ENCODE data around the gene DEPDC1B. TPM values are rescaled to one million over a fixed set of nuclear protein-coding genes. Genes with fewer than 3 reads are reported as not detected.
"Not testable (repeated sequence)": the region's sequence is repeated elsewhere in the genome, so short reads cannot be mapped to it uniquely, and the experiment has no call there.

DEPDC1B gene, protein sequence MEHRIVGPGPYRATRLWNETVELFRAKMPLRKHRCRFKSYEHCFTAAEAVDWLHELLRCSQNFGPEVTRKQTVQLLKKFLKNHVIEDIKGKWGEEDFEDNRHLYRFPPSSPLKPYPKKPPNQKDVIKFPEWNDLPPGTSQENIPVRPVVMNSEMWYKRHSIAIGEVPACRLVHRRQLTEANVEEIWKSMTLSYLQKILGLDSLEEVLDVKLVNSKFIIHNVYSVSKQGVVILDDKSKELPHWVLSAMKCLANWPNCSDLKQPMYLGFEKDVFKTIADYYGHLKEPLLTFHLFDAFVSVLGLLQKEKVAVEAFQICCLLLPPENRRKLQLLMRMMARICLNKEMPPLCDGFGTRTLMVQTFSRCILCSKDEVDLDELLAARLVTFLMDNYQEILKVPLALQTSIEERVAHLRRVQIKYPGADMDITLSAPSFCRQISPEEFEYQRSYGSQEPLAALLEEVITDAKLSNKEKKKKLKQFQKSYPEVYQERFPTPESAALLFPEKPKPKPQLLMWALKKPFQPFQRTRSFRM
- 3.8 TPM for total RNA-seq

DNA sequence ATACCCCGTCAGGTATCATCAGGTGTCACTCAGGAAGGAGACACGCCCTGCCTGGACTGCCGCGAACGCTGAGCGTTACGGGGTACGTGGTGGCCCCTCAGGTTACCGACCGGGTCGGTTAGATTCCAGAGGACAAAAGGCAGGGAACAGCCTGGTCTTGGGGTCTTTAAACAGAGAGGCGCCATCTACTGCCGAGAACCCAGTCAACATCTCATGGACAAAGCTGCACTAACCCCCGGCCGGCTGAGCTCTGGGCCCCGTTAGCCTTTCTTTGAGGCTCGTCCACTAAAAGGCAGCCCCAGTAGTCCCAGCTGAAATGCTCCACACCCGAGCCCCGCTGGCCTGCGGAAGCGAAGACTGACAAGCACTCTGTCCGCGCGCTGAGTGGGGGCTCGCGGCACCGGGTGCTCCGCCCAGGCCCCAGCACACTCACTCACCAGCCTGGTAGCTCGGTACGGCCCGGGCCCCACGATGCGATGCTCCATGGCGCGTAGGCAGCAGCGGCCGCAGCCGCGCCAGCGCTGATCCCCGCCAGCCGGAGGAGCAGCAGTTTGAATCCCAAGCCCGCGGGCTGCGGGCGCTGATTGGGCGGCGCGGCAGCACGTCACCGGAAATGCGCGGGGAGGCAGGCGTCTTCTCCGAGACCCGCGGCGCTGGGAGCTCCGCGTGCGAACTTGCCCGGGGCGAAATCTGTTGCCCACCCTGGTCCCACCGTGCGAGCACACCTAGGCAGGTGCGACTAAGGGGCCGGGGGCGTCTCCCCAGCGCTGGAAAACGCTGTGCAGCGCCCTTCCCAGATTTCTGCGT, at the start of gene DEPDC1B:
DEPDC1B (minus strand) TSS at position 558 of the 807 bp plus-strand sequence; CDS start at position 485, 73 bp downstream.
- DNase-seq (ENCODE audit: low read depth in 2 of 3, low spot score in 2 of 3), result peak; percentile 52 to 94 (median 92)

GRCh38 chr5:60744682-60745081, 44.7 kb upstream of the DEPDC1B start:
- no peak for DNase-seq (ENCODE audit: low read depth in 2 of 3, low spot score in 2 of 3)

- no peak for DNase-seq (ENCODE audit: low read depth in 2 of 3, low spot score in 2 of 3)
Observed at GRCh38 chr5:60743511-60744314, 43.7 kb upstream of the DEPDC1B start.

GRCh38 chr5:60740322-60740721, 40.4 kb upstream of the DEPDC1B start:
- DNase-seq (ENCODE audit: low read depth in 2 of 3, low spot score in 2 of 3), result no peak

DNA sequence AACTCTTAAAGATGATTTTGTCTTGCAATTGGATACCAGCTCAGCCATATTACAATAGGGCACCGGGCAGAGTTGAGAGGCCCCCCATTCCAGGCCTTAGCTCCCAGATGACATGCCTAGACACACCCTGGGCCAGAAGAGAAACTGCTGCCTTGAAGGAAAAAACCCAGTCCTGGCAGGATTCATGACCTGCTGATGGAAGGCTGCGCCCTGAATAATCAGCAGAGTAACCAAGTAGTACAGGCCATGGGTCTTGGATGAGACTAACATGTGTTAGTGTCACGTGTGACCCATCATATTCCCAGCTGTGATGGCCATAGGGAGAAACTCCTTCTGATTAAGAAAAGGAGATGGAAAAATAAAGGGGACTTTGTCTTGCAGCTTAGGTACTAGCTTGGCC, 39.0 kb upstream of the DEPDC1B start:
- DNase-seq (ENCODE audit: low read depth in 2 of 3, low spot score in 2 of 3), result no peak

GRCh38 chr5:60738461-60738860, 38.5 kb upstream of the DEPDC1B start:
- no peak for DNase-seq (ENCODE audit: low read depth in 2 of 3, low spot score in 2 of 3)

DNA sequence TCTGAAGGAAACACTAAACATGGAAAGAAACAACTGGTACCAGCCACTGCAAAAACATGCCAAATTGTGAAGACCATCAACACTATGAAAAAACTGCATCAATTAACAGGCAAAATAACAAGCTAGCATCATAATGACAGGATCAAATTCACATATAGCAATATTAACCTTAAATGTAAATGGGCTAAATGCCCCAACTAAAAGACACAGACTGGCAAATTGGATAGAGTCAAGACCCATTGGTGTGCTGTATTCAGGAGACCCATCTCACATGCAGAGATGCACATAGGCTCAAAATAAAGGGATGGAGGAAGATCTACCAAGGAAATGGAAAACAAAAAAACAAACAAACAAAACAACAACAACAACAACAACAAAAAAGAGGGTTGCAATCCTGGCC, 30.9 kb upstream of the DEPDC1B start:
- DNase-seq (ENCODE audit: low read depth in 2 of 3, low spot score in 2 of 3), result not testable (repeated sequence)

DNA sequence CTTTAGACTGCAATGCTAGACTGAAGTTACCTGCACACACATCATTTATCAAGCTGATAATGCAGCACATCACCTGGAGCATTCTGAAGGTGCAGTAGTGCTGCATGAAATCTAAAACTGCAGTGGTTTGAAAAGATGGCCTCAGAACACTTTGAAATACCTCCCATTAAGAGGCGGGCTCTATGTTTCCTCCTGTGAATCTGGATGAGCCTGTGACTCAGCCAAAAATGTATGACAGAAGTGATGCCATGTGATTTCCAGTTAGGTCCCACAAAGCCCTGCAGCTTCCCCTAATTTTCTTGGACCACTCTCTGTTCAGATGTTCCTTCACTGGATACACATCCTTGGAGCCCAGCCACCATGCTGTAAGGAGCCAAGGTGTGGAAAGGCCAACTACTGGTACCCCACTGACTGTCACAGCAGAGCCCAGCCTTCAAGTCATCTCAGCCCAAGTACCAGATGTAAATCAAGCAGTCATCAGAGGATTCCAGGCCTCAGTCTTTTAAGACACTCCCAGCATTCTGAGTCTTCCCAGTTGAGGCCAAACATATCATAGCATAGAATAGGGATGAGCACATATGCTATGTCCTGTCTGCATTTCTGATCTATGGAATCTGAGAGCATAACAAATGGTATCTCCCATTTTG, 27.2 kb upstream of the DEPDC1B start:
- peak in 1 of 3 donors; percentile 7 for DNase-seq (ENCODE audit: low read depth in 2 of 3, low spot score in 2 of 3)

DNA sequence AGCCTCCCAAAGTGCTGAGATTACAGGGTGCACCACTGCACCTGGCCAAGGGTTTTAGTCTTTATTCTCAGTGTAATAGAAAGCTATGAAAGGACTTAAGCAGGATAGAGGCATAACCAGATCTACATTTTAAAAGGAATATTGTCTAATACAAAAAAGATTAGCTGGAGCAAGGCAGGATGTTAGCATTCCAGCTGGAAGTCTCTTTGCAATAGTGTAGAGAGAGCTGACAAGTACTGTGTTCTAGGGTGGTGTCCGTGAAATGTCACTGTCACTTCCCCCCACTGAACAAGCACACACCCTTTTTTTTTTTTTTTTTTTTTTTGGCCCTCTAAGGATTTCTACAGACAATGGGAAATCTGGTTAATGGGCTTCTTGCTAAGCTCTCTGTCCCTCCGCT, 24.2 kb upstream of the DEPDC1B start:
- no peak for DNase-seq (ENCODE audit: low read depth in 2 of 3, low spot score in 2 of 3)

DNA sequence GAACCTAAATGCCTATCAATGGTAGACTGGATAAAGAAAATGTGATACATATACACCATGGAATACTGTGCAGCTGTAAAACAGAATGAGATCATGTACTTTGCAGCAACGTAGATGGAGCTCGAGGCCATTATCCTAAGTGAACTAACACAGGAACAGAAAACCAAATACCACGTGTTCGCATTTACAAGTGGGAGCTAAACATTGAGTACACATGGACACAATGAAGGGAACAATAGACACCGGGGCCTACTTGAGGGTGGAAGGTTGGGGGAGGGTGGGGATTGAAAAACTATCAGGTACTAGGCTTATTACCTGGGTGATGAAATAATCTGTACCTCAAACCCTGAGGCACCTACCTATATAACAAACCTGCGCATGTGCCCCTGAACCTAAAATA, 22.4 kb upstream of the DEPDC1B start:
- no peak for DNase-seq (ENCODE audit: low read depth in 2 of 3, low spot score in 2 of 3)

GRCh38 chr5:60719329-60719728, 19.4 kb upstream of the DEPDC1B start:
- DNase-seq (ENCODE audit: low read depth in 2 of 3, low spot score in 2 of 3), result peak in 1 of 3 donors; percentile 9

GRCh38 chr5:60718166-60718892, 18.4 kb upstream of the DEPDC1B start:
- no peak for DNase-seq (ENCODE audit: low read depth in 2 of 3, low spot score in 2 of 3)

GRCh38 chr5:60715201-60715928, 15.4 kb upstream of the DEPDC1B start:
- DNase-seq (ENCODE audit: low read depth in 2 of 3, low spot score in 2 of 3), result not testable (repeated sequence)

GRCh38 chr5:60712950-60713349, 13.0 kb upstream of the DEPDC1B start:
- DNase-seq (ENCODE audit: low read depth in 2 of 3, low spot score in 2 of 3), result no peak

GRCh38 chr5:60711892-60712291, 11.9 kb upstream of the DEPDC1B start:
- DNase-seq (ENCODE audit: low read depth in 2 of 3, low spot score in 2 of 3), result not testable (repeated sequence)

- no peak for DNase-seq (ENCODE audit: low read depth in 2 of 3, low spot score in 2 of 3)
Observed at GRCh38 chr5:60710362-60710761, 10.4 kb upstream of the DEPDC1B start.

- DNase-seq (ENCODE audit: low read depth in 2 of 3, low spot score in 2 of 3), result no peak
Observed at GRCh38 chr5:60705144-60705543, 5.2 kb upstream of the DEPDC1B start.

DNA sequence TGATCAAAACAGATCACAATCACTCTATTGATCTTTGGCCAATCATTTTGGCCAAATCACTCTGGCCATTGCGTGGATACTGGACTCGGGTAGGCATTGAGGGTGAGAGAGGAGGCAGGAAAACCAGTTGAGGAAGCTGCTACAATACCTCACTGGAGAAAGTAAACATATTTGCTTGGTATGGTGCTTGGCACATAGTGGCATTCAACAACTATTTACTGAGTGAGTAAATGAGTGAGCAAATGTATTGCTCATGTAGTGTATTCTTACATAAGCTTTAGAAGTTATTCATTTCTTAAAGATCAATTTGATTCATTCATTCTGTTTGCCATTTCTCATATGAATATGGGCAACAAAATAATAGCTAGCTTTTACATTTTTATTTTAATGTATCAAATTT, 4.0 kb upstream of the DEPDC1B start:
- no peak for DNase-seq (ENCODE audit: low read depth in 2 of 3, low spot score in 2 of 3)
